GM18505 (cell line): ENCODE measurements around the gene HOXC5.

Source experiments
- ATAC-seq: cut with Tn5 transposase; IDR thresholded peaks from one replicate; pipeline ENCODE4 v1.9.1; 2021; ENCODE audit not compliant: unreplicated experiment
- POLR2A ChIP-seq: IDR thresholded peaks from 4 replicates; pipeline ENCODE4 v1.6.1; 2011; ENCODE audit warnings: borderline replicate concordance; ENCODE audit not compliant: insufficient read depth, insufficient read length; ENCODE audit errors: extremely low read depth

HOXC5 gene

DNA sequence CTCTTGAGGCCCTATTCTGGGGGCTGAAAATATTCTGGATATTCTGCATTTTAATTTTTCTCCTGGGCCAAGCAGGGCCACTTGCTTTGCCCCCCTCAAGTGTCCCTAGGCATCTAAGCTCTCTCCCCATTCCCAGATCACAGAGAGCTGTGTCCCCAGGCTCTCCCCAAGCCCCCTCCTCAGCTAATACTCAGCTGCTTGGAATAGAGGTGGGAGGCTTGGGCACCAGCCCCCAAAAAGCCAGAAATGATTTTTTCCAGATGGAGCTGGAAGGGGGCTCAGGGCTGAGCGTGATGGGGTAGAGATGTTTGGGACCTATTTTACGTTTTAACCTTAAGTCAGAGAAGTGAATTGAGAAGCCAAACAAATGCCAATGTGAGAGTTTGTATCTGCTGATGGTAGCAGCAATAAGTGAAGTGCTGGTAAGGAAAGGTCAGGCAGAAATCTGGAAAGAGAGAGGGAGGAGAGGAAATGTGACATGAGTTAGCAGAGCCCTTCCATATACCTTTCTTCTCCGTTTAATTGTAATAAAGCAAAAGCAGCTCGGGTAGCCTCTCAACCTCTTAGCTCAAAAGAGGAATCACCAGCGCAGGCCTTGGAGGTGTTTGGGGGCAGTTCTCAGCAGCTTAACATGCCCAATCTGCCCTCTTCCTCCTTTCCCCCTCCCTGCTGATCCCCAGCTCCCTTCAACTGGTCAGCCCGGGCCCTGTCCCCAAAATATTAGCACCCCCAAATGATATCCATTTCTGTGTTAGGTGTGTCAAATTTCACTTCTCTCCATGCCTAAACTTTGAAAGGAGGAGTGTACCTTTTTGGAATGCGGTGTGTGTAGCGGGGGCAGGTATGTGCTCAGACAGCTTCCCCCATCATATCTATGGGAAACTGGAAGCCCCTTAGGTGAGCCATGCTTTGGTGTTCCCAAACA lies 9.6 kb upstream of the HOXC5 start:
- no peak for TF ChIP-seq POLR2A
- no peak for ATAC-seq

DNA sequence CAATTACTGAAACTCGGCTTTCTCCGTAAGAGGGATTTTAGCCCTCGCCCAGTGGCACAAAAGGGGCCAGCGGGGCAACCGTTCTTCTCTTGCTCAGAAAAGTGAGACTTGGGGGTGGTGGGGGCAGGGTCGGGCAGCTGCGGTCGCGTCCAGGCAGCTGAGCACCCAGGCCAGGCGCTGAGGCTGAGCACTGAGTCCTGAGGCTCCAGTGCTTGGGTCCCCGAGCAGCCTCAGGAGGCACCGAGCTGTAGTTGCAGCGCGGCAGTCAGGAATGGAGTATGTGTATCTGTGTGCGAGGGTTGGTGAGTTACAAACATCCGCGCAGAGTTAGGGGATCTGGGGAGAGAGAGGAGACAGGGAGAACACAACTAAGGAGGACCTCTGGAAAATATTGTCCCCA lies 8.7 kb upstream of the HOXC5 start:
- no peak for TF ChIP-seq POLR2A
- no peak for ATAC-seq

DNA sequence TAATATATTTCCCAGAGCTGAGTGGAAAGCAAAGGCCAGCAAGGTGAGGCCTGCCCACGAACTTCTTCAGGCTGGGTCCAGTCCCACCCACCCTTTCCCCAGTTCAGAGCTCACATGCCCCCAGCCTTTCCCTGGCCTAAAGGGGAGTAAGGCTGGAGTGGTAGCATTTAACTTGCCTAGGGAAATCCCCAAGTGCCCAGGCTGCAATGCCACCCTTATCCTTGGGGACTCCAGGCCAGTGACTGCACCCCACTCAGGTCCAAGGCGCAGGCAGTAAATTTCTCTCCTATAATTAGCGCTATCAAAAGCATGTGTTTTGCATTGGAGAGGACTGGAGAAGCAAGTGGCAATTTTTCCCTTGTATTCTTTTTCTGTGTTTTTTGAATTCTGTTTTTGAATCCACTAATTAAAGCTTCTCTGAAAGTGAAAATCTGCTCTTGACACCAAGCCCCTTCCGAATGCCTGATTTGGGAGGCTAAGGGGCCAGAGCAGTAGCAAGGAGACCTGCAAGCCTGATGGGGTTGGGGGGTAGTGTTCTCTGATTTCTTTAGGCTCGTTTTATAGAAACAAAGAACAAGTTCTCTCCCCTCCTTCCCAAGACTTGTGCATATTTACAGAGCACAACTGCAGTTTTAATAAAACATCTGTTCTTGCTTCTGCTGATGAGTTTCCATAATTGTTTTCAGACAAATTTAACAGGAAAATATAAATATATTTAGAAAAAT lies 8.1 kb upstream of the HOXC5 start:
- TF ChIP-seq POLR2A, result no peak
- no peak for ATAC-seq

DNA sequence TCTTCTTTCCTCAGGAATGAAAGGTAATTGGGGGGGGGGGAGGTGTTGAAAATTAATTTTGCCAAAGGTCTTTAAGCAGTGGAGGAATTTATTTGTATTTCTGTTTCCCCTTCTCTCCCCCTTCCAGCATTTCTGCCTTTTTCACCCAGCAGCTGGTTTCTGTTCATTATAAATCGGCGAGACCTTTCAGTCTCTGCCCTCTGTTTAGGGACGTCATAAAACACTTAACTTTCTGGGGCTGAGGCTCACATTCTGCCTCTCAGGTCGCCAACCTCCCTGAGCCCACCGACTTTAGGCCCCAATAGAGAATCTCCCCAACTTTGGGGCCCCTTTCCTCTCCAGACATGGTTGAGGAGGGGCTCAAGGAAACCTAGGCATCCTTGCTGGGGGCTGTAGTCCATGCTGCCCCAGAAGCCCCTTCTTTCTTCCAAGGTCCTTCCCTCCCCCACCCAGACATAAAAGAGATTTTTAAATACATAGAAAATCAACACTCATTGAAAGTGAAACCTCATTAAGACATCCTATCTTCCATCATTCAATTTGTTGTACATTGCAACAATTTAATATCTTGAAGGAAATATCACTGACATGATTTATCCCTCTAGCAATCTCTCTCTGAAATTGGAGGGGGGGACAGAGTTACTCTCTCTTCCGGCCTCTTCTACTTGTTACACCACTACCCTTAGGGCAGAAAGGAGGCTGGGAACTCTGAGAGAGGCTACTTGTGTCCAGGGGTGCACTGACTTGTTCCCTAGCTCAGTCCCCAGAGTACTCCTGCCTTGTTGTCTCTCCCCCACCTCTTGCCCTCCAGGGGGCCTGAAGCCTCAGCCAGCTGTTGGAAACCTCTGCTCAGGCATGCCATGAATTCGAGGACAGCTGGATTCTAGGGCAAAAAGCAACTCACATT lies 7.1 kb upstream of the HOXC5 start:
- ATAC-seq, result no peak
- no peak for TF ChIP-seq POLR2A

DNA sequence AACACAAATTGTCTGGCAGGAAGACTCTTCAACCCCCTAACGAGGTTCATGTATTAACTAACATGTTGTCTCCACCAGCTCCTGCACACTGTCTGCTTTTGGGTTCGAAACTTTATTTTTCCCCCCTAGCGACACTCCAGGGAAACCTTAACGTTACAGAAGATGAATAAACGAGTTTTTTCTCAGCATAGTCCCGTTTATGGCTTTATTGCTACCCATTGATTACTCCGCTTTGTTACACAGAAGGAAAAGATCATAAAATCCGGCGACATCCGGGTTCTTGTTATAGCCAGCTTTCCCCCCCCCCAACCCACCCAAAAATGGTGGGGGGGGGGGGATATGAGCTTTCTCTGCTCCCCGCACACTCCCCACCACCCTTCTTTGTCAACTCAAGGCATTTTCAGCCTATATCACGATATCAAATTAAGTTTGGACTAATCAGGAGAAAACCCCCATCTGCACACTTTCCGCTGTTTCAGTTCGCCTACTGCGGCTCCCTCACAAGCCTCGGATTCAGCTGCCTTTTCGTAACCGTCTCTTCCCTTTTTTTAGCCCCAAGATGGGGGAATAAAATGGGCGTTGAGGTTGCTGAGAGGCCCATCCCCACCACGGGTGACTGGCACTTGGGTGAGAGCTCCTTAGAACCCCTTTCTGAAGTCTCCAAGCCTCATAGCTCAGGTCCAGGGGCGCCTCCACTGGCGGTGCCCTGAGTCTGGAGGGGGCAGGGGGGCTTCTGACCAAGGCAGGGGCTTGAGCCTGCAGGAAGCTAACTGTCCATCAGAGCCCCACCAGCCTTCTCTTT lies 6.0 kb upstream of the HOXC5 start:
- TF ChIP-seq POLR2A, result no peak
- no peak for ATAC-seq

DNA sequence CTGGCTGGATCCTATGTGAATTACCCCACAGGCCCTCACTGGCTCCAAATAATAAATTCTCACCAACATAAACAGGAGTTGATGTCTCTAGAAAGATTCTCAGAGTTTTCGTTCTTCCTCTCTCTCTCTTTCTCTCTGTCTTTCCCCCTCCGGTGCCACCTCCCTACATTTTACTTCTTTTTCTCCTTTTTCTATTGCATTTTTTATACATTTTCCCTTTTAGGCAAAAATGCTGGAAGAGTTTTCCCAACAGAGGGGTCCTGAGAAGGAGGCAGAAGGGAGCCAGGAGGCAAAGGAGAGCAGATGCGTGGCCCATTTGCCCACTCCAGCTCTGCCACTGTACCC lies 5.4 kb upstream of the HOXC5 start:
- no peak for TF ChIP-seq POLR2A
- ATAC-seq, result no peak

DNA sequence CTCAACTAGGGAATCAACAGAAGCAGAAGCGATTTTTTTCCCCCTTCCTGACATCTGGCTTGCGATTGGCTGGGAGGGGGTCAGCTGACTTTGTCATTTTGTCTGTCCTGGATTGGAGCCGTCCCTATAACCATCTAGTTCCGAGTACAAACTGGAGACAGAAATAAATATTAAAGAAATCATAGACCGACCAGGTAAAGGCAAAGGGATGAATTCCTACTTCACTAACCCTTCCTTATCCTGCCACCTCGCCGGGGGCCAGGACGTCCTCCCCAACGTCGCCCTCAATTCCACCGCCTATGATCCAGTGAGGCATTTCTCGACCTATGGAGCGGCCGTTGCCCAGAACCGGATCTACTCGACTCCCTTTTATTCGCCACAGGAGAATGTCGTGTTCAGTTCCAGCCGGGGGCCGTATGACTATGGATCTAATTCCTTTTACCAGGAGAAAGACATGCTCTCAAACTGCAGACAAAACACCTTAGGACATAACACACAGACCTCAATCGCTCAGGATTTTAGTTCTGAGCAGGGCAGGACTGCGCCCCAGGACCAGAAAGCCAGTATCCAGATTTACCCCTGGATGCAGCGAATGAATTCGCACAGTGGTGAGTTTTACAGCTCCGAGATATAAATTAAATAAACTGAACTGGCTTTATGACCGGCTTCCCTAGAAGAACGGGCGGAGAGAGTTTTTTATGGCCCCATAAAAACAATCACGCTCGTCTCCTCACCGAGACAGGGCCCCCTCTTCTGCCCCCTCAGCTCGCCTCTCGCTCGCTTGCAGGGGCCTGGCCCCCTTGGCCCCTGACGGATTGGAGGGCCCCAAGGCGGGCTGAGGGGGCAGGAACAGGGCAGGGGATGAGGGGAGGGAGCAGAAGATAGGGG lies 4.3 kb upstream of the HOXC5 start, which contains the start of gene HOXC6:
TSS of gene HOXC6 (plus strand) at position 127 of the 888 bp plus-strand sequence. CDS start at position 209, 82 bp downstream.
- ATAC-seq, result no peak
- no peak for TF ChIP-seq POLR2A

DNA sequence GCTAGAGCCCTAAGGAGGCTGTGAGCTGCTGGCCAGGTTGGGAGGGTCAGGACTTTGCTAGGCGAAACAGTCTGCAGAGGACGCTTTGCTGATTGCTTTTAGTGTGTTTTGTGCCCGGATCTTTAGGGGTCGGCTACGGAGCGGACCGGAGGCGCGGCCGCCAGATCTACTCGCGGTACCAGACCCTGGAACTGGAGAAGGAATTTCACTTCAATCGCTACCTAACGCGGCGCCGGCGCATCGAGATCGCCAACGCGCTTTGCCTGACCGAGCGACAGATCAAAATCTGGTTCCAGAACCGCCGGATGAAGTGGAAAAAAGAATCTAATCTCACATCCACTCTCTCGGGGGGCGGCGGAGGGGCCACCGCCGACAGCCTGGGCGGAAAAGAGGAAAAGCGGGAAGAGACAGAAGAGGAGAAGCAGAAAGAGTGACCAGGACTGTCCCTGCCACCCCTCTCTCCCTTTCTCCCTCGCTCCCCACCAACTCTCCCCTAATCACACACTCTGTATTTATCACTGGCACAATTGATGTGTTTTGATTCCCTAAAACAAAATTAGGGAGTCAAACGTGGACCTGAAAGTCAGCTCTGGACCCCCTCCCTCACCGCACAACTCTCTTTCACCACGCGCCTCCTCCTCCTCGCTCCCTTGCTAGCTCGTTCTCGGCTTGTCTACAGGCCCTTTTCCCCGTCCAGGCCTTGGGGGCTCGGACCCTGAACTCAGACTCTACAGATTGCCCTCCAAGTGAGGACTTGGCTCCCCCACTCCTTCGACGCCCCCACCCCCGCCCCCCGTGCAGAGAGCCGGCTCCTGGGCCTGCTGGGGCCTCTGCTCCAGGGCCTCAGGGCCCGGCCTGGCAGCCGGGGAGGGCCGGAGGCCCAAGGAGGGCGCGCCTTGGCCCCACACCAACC lies 3.1 kb upstream of the HOXC5 start:
- no peak for TF ChIP-seq POLR2A
- ATAC-seq, result no peak

DNA sequence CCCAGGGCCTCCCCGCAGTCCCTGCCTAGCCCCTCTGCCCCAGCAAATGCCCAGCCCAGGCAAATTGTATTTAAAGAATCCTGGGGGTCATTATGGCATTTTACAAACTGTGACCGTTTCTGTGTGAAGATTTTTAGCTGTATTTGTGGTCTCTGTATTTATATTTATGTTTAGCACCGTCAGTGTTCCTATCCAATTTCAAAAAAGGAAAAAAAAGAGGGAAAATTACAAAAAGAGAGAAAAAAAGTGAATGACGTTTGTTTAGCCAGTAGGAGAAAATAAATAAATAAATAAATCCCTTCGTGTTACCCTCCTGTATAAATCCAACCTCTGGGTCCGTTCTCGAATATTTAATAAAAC lies 2.4 kb upstream of the HOXC5 start:
- no peak for ATAC-seq
- TF ChIP-seq POLR2A, result no peak

DNA sequence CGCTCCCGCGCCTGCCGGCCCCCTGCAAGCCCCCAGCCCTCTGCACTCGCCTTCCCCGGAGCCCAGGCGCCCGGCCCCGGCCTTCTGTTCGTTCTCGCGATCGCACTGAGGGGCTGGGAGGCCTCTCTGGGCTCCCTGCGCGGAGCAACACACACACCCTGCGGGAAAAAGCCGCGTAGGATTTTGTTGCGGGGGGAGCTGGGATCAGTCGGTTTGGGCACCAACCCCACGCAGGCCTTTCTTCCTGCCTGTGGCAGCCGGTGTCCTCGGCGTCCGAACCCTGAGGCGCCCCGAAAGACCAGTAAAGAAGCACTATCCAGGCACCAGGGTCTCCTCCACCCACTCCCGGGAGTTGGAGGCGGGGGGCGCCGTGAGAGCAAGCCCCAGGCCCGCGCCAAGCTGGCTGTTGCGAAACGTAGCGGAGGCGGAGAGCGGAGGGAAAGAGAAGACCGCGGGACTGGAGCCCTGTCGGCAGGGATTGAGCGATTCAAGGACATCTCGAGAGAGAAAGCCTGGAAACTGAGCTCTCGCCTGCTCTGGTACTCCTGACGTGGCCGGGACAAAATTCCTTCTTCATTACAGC lies 1.9 kb upstream of the HOXC5 start:
- ATAC-seq, result no peak
- no peak for TF ChIP-seq POLR2A

DNA sequence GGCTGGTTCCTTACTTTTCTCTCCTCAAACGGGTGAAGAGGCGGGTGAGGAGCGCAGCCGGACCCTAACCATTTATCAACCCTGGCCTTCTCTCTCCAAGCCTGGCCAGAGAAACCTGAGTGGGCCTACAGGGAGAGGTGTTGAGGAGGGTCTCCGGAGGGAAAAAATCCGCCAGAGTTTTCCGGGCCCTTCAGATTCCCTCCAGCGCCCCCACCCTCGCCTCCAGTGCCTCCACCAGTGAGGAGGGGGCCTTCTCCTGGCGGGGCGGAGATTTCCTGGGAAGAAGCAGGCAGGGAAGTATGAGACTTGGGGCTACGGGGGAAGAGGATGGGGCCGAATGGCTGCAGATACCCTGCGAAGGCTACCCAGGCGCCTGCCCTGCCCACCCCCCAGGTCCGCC lies 1.4 kb upstream of the HOXC5 start:
- no peak for ATAC-seq
- no peak for TF ChIP-seq POLR2A

DNA sequence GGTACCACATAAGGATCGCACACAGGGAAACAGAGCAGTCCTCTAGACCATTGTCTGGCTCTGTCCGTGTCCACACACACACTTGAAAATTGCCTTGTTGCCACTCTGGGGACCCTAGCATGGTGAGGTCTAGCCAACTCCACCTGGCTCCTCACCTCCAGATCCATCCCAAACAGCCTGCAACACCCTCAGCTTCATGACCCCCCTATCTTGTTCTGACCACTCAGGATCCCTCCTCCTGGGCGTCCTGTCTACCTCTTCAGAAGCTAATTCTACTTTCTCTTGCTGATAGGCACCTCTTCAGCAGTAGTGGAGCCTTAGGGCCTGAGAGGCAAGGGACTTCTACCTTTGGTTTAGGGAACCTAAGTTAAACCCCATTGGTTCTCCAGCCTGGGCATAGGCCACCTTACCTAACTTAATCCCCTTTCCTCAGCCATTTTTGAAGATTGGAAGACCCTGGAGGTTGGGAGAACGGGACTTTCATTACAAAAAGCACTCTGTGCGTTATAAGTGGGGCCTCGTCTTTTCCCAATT lies 697 bp upstream of the HOXC5 start:
- TF ChIP-seq POLR2A, result no peak

More for the DNA sequence above, 697 bp upstream of the HOXC5 start:
- ATAC-seq, result no peak
